NOMO-1 treated with DMSO at 0.1 percent for 48 hours (cell line): ENCODE measurements around the gene ZNF236.
A peak's percentile ranks its signal among the peaks of the same experiment; 100 is the strongest.
"Not testable (repeated sequence)": the region's sequence is repeated elsewhere in the genome, so short reads cannot be mapped to it uniquely, and the experiment has no call there.

Source experiments
- DNase-seq: peaks from one replicate; lab custom pipeline; 2025; ENCODE audit not compliant: unreplicated experiment; lab: John Stamatoyannopoulos, UW

Gene ZNF236

DNA sequence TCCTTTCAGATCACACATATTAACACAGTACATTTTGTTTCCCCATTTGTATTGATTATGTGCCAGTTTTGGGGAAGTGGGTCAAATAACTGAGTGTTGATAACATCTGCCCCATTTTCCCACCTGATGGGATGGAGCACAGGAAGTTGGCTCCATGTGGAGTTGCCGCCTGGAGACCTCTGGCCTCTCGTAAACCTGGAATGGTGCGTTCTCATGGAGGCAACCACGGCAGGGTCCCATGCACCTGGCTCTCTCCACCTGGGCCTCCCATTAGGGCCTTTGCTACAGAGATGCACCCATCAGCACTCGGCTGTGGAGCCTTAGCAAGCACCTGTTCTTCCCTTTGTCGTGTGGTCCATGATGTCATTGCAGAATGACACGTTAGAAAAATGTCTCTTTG lies 179.6 kb downstream of the ZNF236 start:
- DNase-seq = no peak

DNA sequence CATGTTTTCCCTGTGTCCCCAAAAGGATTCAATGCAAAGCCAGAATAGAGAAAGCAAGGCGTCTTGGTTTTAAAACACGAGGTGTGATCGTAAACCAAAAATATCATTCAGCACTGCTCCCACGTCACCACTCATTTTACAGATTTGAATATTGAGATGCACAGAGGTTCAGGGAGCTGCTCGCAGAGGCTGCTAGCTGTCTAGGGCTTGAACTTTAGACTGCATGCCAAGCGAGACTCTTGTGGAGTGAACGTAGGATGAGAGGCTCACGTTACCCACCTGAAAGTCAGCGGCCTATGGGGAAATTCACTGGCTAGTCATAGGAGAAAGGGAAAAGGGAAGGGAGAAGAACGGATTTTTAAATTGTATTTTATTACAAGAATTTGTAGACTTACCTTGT lies 180.1 kb downstream of the ZNF236 start:
- no peak for DNase-seq

DNA sequence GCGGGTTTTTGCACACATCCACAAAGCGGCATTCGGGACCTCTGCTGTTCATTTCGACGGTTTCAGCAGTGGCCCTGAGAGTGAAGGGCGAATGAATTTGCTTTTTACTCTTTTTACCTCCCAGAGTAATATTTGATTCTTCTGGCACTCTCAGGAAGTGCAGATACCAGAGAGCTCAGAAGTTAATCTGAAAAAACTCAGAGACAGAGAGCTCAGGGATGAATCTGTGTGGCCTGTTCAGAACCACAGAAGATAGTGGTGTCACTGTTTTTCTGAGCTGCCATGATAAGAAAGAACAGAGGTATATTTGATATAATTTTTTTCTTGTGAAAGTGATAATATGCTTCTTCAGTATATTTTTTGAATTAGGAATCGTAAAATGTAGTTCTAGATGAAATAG lies 181.0 kb downstream of the ZNF236 start:
- DNase-seq = no peak

GRCh38 chr18:77004555-77005380 lies 182.4 kb downstream of the ZNF236 start:
- peak; percentile 74 for DNase-seq

- no peak for DNase-seq
Measured at GRCh38 chr18:77005651-77006195, 183.4 kb downstream of the ZNF236 start.

- DNase-seq = peak; percentile 65
Measured at GRCh38 chr18:77006305-77007175, 184.2 kb downstream of the ZNF236 start.

DNA sequence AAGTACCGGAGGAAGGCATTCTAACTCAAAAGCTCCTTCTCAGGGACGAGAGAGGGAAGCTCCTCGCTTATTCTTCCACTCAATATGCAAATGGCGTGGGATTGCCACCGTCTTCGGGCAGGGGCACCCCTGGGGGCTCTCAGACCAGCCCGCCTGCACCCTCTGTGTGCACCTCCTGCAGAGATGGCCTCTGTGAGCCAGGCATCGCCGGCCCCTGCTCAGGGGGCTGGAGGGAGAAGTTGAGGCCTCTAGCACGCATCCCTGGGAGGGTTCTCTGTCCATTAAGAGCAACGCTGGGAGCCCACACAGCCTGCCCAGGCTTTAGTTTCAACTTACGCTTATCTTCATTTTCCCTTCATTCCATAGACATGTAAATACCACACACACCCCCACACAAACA lies 184.9 kb downstream of the ZNF236 start:
- no peak for DNase-seq

DNA sequence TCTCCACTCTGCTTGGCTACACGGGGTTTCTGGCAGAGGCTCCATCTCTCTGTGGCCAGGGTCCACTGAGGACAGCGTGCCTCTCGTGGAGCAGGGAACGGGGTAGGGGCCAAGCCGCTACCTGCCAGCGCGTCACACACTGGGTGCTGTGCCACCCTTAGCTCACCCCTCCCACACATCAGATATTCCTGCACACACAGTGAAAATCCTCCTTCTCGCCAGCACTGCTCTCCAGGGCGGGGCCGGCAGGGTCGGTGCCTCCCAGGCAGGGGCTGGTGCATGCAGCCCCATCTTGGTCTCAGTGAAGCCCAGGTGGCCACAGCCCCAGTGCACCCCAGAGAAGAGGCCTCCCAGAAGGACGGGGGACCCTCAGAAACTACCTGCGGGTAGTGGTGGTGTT lies 185.6 kb downstream of the ZNF236 start:
- DNase-seq = no peak

GRCh38 chr18:77008576-77009315 lies 186.4 kb downstream of the ZNF236 start:
- DNase-seq = no peak

DNA sequence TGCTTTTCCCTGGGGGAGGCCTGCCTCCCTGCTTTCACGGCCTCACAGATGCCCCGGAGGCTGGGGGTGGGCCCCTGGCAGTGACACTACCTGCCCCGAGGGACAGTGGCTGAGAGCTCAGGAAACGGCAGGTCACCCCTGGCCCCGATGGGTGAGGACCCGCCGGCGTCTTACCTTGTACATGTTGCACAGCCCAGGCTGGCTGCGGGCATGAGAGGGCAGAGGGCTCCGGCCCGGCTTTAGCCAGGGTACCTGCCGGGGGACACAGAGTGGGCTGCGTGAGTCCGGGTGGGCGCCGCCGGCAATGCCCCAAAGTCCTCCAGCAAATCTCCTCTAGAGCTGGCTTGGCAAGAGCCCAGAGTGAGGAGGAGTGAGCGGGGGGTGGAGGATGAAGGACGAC lies 187.3 kb downstream of the ZNF236 start:
- DNase-seq = no peak

DNA sequence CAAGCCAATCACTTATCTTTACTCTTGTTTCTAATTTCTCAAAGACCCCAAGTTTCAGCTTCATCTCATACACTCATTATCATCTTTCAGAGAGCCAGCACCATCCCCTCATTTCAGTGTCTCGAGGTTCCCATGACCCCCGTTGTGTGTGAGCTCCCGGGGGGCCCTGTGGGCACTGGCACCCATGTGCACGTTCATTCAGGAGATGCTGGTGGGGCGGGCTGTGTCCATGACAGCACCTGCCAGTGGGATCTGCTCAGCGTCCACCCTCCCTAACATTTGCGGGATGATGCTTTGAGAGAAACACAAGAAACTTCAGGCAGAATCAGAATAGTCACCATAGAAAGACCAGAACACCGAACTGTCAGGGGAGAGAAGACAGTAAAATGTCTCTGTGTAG lies 189.8 kb downstream of the ZNF236 start:
- no peak for DNase-seq

- DNase-seq = peak; percentile 83
Measured at GRCh38 chr18:77012806-77013541, 190.6 kb downstream of the ZNF236 start.

- peak; percentile 24 for DNase-seq
Measured at GRCh38 chr18:77013811-77014521, 191.6 kb downstream of the ZNF236 start.

GRCh38 chr18:77014538-77014937 lies 192.2 kb downstream of the ZNF236 start:
- no peak for DNase-seq

- peak; percentile 70 for DNase-seq
Measured at GRCh38 chr18:77015169-77015568, 192.8 kb downstream of the ZNF236 start.

GRCh38 chr18:77015771-77016710 lies 193.7 kb downstream of the ZNF236 start:
- no peak for DNase-seq

DNA sequence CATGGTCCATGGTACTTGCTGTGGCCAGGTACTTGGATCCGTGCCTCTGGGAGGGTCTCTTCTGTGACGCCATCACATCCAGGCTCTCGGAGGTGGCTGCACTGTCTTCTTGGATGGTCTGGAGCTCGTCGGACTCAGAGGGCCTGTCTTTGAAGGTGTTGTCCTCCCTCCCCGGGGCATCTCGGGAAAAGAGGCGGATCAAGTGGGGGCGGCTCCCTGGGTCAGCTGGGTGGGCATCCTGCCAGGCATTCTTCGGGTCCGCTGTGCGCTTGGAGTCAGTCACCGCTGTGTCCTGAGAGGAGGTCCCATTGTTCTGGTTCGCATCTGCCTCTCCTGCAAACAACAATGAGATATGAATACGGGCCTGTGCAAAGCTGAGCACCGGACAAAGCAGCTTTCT lies 194.6 kb downstream of the ZNF236 start:
- DNase-seq = no peak

- no peak for DNase-seq
Measured at GRCh38 chr18:77017355-77017754, 195.0 kb downstream of the ZNF236 start.

- DNase-seq = not testable (repeated sequence)
Measured at GRCh38 chr18:77018650-77019049, 196.3 kb downstream of the ZNF236 start.
